ENCODE results near the gene TEX38.
"Not testable (repeated sequence)": the region's sequence is repeated elsewhere in the genome, so short reads cannot be mapped to it uniquely, and the experiment has no call there.

Gene TEX38

GRCh38 chr1:46689897-46690296 lies 18.2 kb downstream of the TEX38 start:
- no peak for ATAC-seq

- ATAC-seq, result no peak
These were observed 19.3 kb downstream of the TEX38 start for GRCh38 chr1:46690931-46691421.

- no peak for ATAC-seq
These were observed 20.5 kb downstream of the TEX38 start for GRCh38 chr1:46691997-46692790.

- no peak for ATAC-seq
These were observed 21.4 kb downstream of the TEX38 start for GRCh38 chr1:46692811-46693770.

- not testable (repeated sequence) for ATAC-seq
These were observed 23.0 kb downstream of the TEX38 start for GRCh38 chr1:46694676-46695075.

- no peak for ATAC-seq
These were observed 25.4 kb downstream of the TEX38 start for GRCh38 chr1:46697053-46697452.

- ATAC-seq, result no peak
These were observed 28.0 kb downstream of the TEX38 start for GRCh38 chr1:46699666-46700065.

- ATAC-seq, result no peak
These were observed 32.4 kb downstream of the TEX38 start for GRCh38 chr1:46703927-46704641.

- no peak for ATAC-seq
These were observed 33.8 kb downstream of the TEX38 start for GRCh38 chr1:46705408-46705807.

- no peak for ATAC-seq
These were observed 36.5 kb downstream of the TEX38 start for GRCh38 chr1:46708121-46708520.

GRCh38 chr1:46714976-46715375 lies 43.3 kb downstream of the TEX38 start:
- ATAC-seq, result no peak

- ATAC-seq, result no peak
These were observed 46.0 kb downstream of the TEX38 start for GRCh38 chr1:46717654-46718053.

GRCh38 chr1:46718340-46718726 lies 46.7 kb downstream of the TEX38 start:
- ATAC-seq, result no peak

GRCh38 chr1:46718727-46719622 lies 47.3 kb downstream of the TEX38 start, which contains the start of gene EFCAB14:
Gene EFCAB14 (minus strand): TSS chr1:46719114. CDS start chr1:46718087, 1,027 bp downstream.
- peak; percentile 98 to 99 for ATAC-seq

- ATAC-seq, result no peak
These were observed 48.0 kb downstream of the TEX38 start for GRCh38 chr1:46719689-46720088.

GRCh38 chr1:46720319-46720718 lies 48.7 kb downstream of the TEX38 start:
- ATAC-seq, result not testable (repeated sequence)

- no peak for ATAC-seq
These were observed 49.5 kb downstream of the TEX38 start for GRCh38 chr1:46721204-46721603.

GRCh38 chr1:46721686-46722205 lies 50.1 kb downstream of the TEX38 start:
- no peak for ATAC-seq

Data from activated CD4-positive, CD25-positive, alpha-beta regulatory T cell treated with anti-CD3 and anti-CD28 coated beads, Interleukin-2, amount 50 U/mL, for 24 hours (primary cell).